Spinal cord (tissue), 10 donors: ENCODE measurements around the gene MGP. TPM values are rescaled to one million over a fixed set of nuclear protein-coding genes. Genes with fewer than 3 reads are reported as not detected.

ENCODE experiments used
- DNase-seq, 6 donors: peaks; one replicate each; pipeline versions ENCODE4 v3.0.0 to v3.0.0-alpha.2; 2013 to 2015; ENCODE audit warnings: low spot score in 6 of 6, low read depth in 4 of 6
- H3K27ac ChIP-seq: one replicate; pipeline ENCODE4 v1.5.1; 2013; ENCODE audit warnings: low read depth, low read length, control low read depth
- H3K27me3 ChIP-seq: one replicate; pipeline ENCODE4 v1.6.1; 2013; ENCODE audit warnings: low read length; ENCODE audit not compliant: control insufficient read depth, insufficient read depth
- H3K36me3 ChIP-seq: one replicate; pipeline ENCODE4 v1.6.1; 2013; ENCODE audit warnings: low read length; ENCODE audit not compliant: control insufficient read depth, insufficient read depth
- H3K4me1 ChIP-seq: one replicate; pipeline ENCODE4 v1.6.1; 2013; ENCODE audit warnings: low read length; ENCODE audit not compliant: control insufficient read depth, insufficient read depth
- H3K4me3 ChIP-seq: one replicate; pipeline ENCODE4 v1.5.1; 2013; ENCODE audit warnings: low read depth, low read length, control low read depth
- H3K9me3 ChIP-seq: one replicate; pipeline ENCODE4 v1.6.1; 2013; ENCODE audit warnings: low read length; ENCODE audit not compliant: control insufficient read depth, insufficient read depth
- WGBS: methylation state at CpG from one replicate; pipeline ENCODE4 v1.1.5; 2013; ENCODE audit warnings: missing lambda C conversion rate; ENCODE audit not compliant: insufficient coverage; 5-methylcytosine and 5-hydroxymethylcytosine counted together
- polyA plus RNA-seq, 2 donors: library from polyadenylated mRNA; unstranded; fragments of 120-200 nt; gene quantifications; one replicate each; pipeline ENCODE4 v1.2.1, GENCODE V29; 2013; ENCODE audit not compliant: insufficient read length in 2 of 2
- total RNA-seq, 2 donors: library from RNA; depleted of rRNA in 1 of 2; stranded (reverse); fragments of 120-200 nt in 1 of 2; fragments of >200 nt in 1 of 2; gene quantifications; one replicate each; pipeline versions ENCODE4 v1.2.3 to v1.2.4, GENCODE V29; 2013 to 2014
- donor health status: healthy.

The MGP gene
- total and polyA plus RNA-seq, 4 donors: 28.7 to 326 (median 199) TPM

DNA sequence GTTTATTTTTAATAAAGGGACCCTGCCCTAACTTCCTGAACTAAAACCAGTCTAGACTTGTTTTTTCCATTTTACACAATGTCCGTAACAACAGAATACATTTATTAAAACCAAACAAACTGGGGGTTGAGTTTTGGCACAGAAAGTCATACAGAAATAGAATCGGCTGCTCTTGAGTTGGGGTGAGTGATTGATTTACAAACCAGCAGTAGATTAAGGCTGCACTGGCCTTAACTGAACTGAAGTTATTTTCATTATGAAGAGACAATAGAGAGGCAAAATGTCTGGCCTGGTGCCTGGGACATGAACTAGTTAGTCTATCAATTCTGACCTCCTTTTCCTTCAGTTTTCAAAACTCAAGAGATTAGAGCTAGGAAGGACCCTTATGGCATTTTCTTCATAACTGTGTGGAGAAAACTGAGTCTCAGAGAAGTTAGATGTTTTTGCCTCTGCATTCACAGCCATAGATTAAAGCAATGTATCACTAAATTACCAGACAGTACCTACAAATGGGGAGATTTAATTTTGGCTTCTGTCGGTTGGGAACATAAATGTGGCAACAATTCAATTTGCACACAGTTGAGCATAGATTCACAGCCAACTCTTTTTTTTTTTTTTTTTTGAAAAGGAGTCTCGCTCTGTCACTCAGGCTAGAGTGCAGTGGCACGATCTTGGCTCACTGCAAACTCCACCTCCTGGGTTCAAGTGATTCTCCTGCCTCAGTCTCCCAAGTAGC, 19.8 kb upstream of the MGP start:
- H3K9me3 ChIP-seq: no peaks in the 10 kb centered on the region
- no peaks in the 10 kb centered on the region for H3K36me3 ChIP-seq
- WGBS: 80% methylated on average over 1 of the region's 5 CpGs
- H3K4me3 ChIP-seq: no peak overlapping the region
- no peak for DNase-seq
- H3K27ac ChIP-seq: no peak overlapping the region
- H3K4me1 ChIP-seq: no peaks in the 10 kb centered on the region
- no peaks in the 10 kb centered on the region for H3K27me3 ChIP-seq

DNA sequence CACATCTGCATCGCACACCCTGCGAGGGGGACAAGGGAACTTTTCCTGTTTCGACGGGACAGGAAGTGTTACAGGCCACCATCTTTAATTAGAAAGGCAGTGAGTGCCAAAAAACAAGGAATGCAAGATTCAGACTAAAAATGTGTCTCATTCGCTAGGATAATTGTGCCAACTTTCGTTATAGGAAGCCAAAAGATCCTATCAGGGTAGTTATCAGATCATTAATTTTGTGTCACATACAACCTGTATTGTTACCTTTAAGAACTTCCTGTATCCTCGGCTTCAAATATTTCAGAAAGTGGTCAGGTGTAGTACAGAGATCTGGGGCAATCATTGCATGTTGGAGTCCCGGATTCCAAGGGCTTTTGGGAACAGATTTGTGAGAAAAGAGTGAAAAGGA, 19.2 kb upstream of the MGP start:
- Histone ChIP-seq H3K9me3 (no peaks in the 10 kb centered on the region), H3K27ac (no peak overlapping the region), H3K4me1 (no peaks in the 10 kb centered on the region), H3K4me3 (no peak overlapping the region), H3K27me3 (no peaks in the 10 kb centered on the region), H3K36me3 (no peaks in the 10 kb centered on the region)
- 94% methylated on average over 4 of the region's 8 CpGs for WGBS
- DNase-seq: no peak

DNA sequence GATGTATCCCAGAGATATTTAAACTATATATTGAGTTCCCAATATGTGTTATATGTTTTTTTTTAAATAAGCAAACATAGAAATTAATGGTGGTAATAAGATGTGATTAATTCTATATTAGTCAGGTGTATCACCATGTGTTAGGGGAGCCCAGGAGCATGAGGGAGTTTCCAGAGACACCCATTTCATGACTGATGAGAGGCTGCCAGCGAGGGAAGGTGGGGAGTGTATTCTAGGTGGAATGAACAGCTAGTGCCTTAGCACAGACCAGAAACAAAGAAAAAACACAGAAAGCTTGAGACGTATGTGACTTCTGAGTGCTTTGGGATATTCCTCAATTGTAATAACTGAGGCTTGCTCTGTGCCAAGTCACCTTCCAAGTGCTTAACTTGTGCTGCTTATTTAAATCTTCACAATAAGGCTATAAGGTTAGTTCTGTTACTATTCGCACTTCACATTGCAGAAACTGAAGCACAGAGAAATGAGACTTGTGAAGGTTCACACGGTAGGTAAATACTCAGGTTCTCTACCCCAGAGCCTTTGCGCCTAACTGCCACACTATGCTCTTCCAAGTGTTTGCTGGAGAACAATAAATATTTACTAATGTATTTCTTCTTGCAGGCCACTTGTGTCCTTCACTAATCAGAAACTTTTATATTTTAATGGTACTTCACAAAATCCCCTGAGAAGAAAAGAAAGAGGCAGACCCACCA, 17.9 kb upstream of the MGP start:
- Histone ChIP-seq H3K27me3 (no peaks in the 10 kb centered on the region), H3K4me1 (no peaks in the 10 kb centered on the region), H3K27ac (no peak overlapping the region), H3K36me3 (no peaks in the 10 kb centered on the region), H3K9me3 (no peaks in the 10 kb centered on the region), H3K4me3 (no peak overlapping the region)
- WGBS: 96% methylated on average over 4 of the region's 5 CpGs
- DNase-seq: no peak

DNA sequence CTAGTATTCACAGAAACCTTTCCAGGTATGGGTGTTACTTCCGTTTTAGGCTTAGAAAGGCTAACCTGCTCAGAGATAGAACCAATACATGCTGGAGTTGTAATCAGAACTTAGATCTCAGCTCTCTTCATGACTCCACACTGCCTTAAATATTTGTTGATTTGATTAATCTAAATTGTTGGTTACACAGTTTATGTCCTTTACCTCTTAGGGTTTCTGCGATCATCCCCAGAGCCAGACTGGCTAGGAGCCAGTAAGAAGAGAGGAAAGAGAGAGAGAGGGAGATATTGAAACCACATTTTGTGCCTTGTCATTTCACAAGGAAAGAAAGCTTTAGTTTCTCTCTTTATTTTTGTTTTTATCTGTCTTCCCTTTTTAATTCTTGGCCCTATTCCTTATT, 16.8 kb upstream of the MGP start:
- Histone ChIP-seq H3K27me3 (no peaks in the 10 kb centered on the region), H3K4me3 (no peak overlapping the region), H3K4me1 (no peaks in the 10 kb centered on the region), H3K9me3 (no peaks in the 10 kb centered on the region), H3K36me3 (no peaks in the 10 kb centered on the region), H3K27ac (no peak overlapping the region)
- DNase-seq: no peak
- no CpG with 5 or more reads among the region's 2 CpGs for WGBS

DNA sequence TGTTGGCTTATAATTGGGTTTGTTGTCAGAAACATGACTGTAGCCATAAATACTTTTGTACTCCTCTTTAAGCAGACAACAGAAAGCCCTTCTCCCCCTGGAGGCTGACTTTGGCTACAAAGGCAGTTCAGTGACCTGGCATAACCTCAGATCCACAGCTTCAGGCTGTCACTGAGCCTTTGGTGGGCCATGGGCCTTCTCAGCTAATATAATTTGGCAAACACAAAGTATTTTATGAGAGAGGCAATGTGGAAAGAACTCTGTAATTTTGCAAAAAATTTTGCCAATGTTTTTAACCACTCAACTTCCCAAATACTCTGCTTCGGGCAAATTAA, 15.5 kb upstream of the MGP start:
- Histone ChIP-seq H3K27ac (no peak overlapping the region), H3K4me3 (no peak overlapping the region)
- no CpG with 5 or more reads among the region's 1 CpG for WGBS

DNA sequence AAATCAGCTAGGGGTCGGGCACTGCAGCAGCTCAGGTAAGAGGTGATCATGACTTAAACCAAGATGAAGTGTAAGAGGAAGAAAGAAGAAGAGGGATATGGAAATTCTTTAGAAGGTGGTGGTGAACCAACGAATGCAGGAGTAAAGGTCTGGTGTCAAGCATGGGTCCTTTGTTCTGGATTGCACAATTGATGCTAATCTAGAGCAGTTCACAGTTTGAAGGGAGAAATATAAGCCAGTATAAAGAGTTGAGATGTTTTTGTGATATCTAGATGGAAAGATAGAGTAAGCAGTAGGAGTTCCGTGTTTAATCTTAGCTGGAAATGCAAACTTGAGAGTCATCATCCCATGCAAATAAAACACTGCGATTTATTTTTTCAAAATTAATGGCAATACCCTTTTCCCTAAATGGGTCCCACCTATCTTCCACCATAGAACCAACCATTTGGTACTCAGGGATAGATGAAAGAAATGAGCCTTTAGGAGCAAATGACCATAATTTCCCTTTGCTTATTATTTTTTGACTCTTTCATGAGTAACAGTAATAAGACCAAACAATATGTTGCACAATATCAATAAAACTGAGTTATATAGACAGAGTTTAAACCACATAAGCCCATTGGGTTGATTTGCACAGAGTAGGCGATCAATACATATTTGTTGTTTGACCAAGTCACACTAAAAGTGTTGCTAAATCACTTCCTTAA, 15.0 kb upstream of the MGP start:
- H3K27ac ChIP-seq: no peak overlapping the region
- WGBS: 95% methylated on average over 4 of the region's 5 CpGs
- no peaks in the 10 kb centered on the region for H3K36me3 ChIP-seq

More for the DNA sequence above, 15.5 kb upstream of the MGP start:
- Histone ChIP-seq H3K9me3 (no peaks in the 10 kb centered on the region), H3K27me3 (no peaks in the 10 kb centered on the region), H3K4me1 (no peaks in the 10 kb centered on the region), H3K36me3 (no peaks in the 10 kb centered on the region)
- no peak for DNase-seq

DNA sequence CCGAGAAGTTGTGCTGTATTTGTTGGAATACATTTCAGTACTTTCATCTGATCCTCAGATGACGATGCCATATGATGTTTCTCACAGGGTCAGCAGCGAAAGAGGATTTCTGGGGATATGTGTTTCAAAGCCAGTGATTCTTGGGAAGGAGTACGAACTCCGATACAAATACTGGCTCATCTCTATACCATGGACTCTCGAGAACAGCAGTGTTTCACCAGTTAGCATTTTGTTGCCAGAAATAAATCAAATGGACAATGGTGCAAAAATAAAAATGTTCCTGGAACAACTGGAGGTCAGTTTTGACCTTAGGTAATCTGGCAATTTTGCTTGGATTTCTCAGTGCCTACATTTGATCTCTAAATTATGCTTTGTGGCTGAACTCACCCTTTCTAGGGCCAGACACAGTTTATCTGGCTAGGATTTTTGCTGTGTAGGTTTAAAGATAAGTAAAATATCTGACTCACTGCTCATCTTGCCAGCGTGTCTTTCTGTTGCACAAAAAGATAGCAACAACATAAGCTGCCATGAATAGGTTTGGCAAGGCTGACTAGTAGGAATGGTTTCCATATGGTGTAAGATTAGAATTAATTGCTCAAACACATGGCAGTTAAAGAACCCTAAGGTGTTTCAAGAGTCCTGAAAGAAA, 11.0 kb upstream of the MGP start:
- DNase-seq: peak in 2 of 6 donors; percentile 19 to 89
- WGBS: 61% methylated on average over 3 of the region's 7 CpGs
- Histone ChIP-seq H3K27ac (peak overlapping the region; percentile 65), H3K27me3 (no peaks in the 10 kb centered on the region), H3K36me3 (no peaks in the 10 kb centered on the region), H3K4me1 (no peaks in the 10 kb centered on the region), H3K4me3 (no peak overlapping the region), H3K9me3 (no peaks in the 10 kb centered on the region)

More for the DNA sequence above, 15.0 kb upstream of the MGP start:
- Histone ChIP-seq H3K9me3 (no peaks in the 10 kb centered on the region), H3K27me3 (no peaks in the 10 kb centered on the region), H3K4me1 (no peaks in the 10 kb centered on the region), H3K4me3 (no peak overlapping the region)
- no peak for DNase-seq

DNA sequence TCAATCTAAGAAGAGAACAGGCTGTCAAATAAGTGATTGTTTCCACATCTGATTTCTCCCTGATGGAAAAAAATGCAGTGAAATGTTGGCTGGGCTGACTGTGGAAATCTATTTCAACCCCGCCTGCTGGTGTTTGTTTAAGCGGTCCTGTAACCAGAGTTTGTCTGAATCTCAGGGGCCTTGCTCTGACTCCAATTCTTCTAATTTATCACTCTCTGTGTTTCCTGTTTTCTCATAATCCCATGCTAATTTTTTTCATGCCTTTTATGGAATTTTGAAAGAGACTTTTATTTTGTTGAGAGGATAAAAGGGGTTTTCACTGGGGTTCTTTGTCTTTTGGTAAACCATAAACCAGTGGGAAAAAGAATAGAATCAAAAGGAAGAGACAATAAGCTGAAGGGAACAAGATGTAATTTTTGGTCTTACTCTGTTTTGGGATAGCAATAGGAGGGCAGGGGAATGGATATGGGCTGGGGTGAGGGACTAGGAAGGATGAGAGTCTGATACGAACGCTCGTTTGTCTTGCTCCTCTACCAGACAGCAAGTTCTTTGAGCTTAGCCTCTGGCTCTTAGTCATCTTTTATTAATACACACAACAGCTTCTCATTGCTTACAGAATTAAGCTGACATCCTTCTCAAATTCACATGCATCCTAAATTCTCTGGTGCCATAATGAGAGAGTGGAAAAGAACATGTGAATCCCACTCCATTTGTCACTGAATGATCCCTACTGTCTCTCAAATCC, 8.0 kb upstream of the MGP start:
- peak in 1 of 6 donors; percentile 41 for DNase-seq
- H3K27me3 ChIP-seq: no peaks in the 10 kb centered on the region
- no CpG with 5 or more reads among the region's 5 CpGs for WGBS
- H3K4me3 ChIP-seq: no peak overlapping the region
- H3K27ac ChIP-seq: peak overlapping the region; percentile 49
- H3K9me3 ChIP-seq: no peaks in the 10 kb centered on the region
- no peaks in the 10 kb centered on the region for H3K36me3 ChIP-seq
- no peaks in the 10 kb centered on the region for H3K4me1 ChIP-seq
